K562 (cell line): Measurements from ENCODE around the gene SUCO. TPM values are rescaled to one million over a fixed set of nuclear protein-coding genes. Genes with fewer than 3 reads are reported as not detected.

ENCODE experiments used
- ATAC-seq: fragments of 200-7000 bp; cut with Tn5 transposase; 3 replicates; pipeline ENCODE4 v1.9.1; 2020; ENCODE audit warnings: moderate library complexity
- BruUV-seq: library from RNA; stranded (reverse); fragments of 400-500 nt; replicated peaks from 2 replicates; lab custom pipeline; 2021; lab: Mats Ljungman, UMichigan
- CTCF ChIA-PET: fragments of 300-600 bp; formaldehyde crosslinking; extraction: SDS; loops from one replicate; lab custom pipeline; 2021; ENCODE audit warnings: low intra/inter-chr PET ratio; lab: Yijun Ruan, JAX
- POLR2A ChIA-PET: fragments of 300-600, 350-650 bp; sonication (Branson Sonifier 250); formaldehyde crosslinking; extraction: SDS; loops from one replicate; lab custom pipeline; 2021; ENCODE audit warnings: antibody characterized with exemption, inconsistent platforms; lab: Yijun Ruan, JAX
- DNase-seq, 4 experiments: peaks; one replicate each; pipeline versions ENCODE4 v3.0.0 to v3.0.0-alpha.2; 2011 to 2018; ENCODE audit warnings: low spot score in 3 of 4, mixed read lengths in 3 of 4; ENCODE audit errors: extremely low read depth in 1 of 4
- FAIRE-seq: peaks from 2 replicates; lab custom pipeline; 2011; peaks lifted over from hg19 to GRCh38; lab: Jason Lieb, UNC
- H2AFZ ChIP-seq: 2 replicates; pipeline ENCODE4 v1.6.0; 2011; ENCODE audit warnings: low read depth, low read length, control low read depth, inconsistent platforms
- H3K27ac ChIP-seq: fragments of 200-600 bp; 3 replicates; pipeline ENCODE4 v1.8.0; 2011; ENCODE audit warnings: low read depth, mild to moderate bottlenecking, control low read depth, inconsistent platforms, low read length, moderate library complexity, mixed read lengths; ENCODE audit errors: extremely low read depth
- H3K27me3 ChIP-seq, 2 experiments: fragments of 300-600 bp in 1 of 2; 2 replicates in 1 of 2; 3 replicates in 1 of 2; pipeline versions ENCODE4 v1.6.0 to v1.8.0; 2011; ENCODE audit warnings: inconsistent platforms in 2 of 2, low read length in 2 of 2, mild to moderate bottlenecking in 1 of 2, mixed read lengths in 1 of 2, moderate library complexity in 1 of 2; ENCODE audit not compliant: control insufficient read depth in 2 of 2, insufficient read depth in 2 of 2
- H3K36me3 ChIP-seq: fragments of 300-600 bp; 3 replicates; pipeline ENCODE4 v1.8.0; 2011; ENCODE audit warnings: mild to moderate bottlenecking, low read length, inconsistent platforms; ENCODE audit not compliant: control insufficient read depth, insufficient read depth
- H3K4me1 ChIP-seq, 2 experiments: fragments of 200-600 bp in 1 of 2; replicated peaks in 1 of 2; 2 replicates in 1 of 2; 3 replicates in 1 of 2; pipeline versions ENCODE4 v1.5.1 to v1.8.0; 2011; ENCODE audit warnings: inconsistent platforms in 2 of 2, low read length in 2 of 2, mild to moderate bottlenecking in 1 of 2, mixed read lengths in 1 of 2, moderate library complexity in 1 of 2; ENCODE audit not compliant: control insufficient read depth in 2 of 2, insufficient read depth in 2 of 2
- H3K4me2 ChIP-seq: 2 replicates; pipeline ENCODE4 v1.6.1; 2011; ENCODE audit warnings: low read length, control low read depth, inconsistent platforms, mixed read lengths; ENCODE audit not compliant: insufficient read depth
- H3K4me3 ChIP-seq: fragments of 200-600 bp; sonication (generic), shearing (Covaris generic); 2 replicates; pipeline ENCODE4 v1.5.1; 2016; ENCODE audit warnings: control low read depth, inconsistent platforms
- H3K79me2 ChIP-seq: fragments of 200-600 bp; 3 replicates; pipeline ENCODE4 v1.8.0; 2011; ENCODE audit warnings: low read length, inconsistent platforms; ENCODE audit not compliant: control insufficient read depth, insufficient read depth
- H3K9ac ChIP-seq, 2 experiments: 2 replicates each; pipeline versions ENCODE4 v1.6.0 to v1.6.1; 2011; ENCODE audit warnings: low read depth in 2 of 2, low read length in 2 of 2, control low read depth in 1 of 2, inconsistent platforms in 1 of 2, mild to moderate bottlenecking in 1 of 2, mixed read lengths in 1 of 2; ENCODE audit not compliant: insufficient read depth in 1 of 2
- H3K9me1 ChIP-seq: one replicate; pipeline ENCODE4 v1.6.0; 2011; ENCODE audit warnings: inconsistent platforms, mild to moderate bottlenecking, low read length, moderate library complexity; ENCODE audit not compliant: control insufficient read depth, insufficient read depth
- H3K9me3 ChIP-seq: replicated peaks from 2 replicates; pipeline ENCODE4 v1.5.1; 2011; ENCODE audit warnings: low read depth, low read length, inconsistent platforms; ENCODE audit not compliant: control insufficient read depth, insufficient read depth
- H4K20me1 ChIP-seq: replicated peaks from 2 replicates; pipeline ENCODE4 v1.6.1; 2011; ENCODE audit warnings: low read length, inconsistent platforms, mixed read lengths; ENCODE audit not compliant: control insufficient read depth, insufficient read depth
- CBFA2T3 ChIP-seq: fragments of 450-650 bp; IDR thresholded peaks from 2 replicates; pipeline ENCODE4 v1.6.1; 2017
- CC2D1A ChIP-seq: fragments of 450-650 bp; IDR thresholded peaks from 2 replicates; pipeline ENCODE4 v1.6.1; 2017; ENCODE audit warnings: mild to moderate bottlenecking
- CREB3L1 ChIP-seq: fragments of 450-650 bp; IDR thresholded peaks from 2 replicates; pipeline ENCODE4 v1.6.1; 2014; ENCODE audit warnings: low read depth, mild to moderate bottlenecking, moderate library complexity, borderline replicate concordance
- E2F6 ChIP-seq, 2 experiments: IDR thresholded peaks; 2 replicates each; pipeline ENCODE4 v1.6.1; 2011; ENCODE audit warnings: borderline replicate concordance in 1 of 2, control low read depth in 1 of 2, low read depth in 1 of 2, low read length in 1 of 2, mild to moderate bottlenecking in 1 of 2, mixed read lengths in 1 of 2, moderate library complexity in 1 of 2; ENCODE audit not compliant: insufficient read depth in 1 of 2, insufficient read length in 1 of 2, poor library complexity in 1 of 2, severe bottlenecking in 1 of 2; ENCODE audit errors: extremely low read depth in 1 of 2
- HDAC6 ChIP-seq: IDR thresholded peaks from 2 replicates; pipeline ENCODE4 v1.6.1; 2012; ENCODE audit warnings: low read depth, mild to moderate bottlenecking, control low read depth, inconsistent platforms, low read length, moderate library complexity
- HMG20B ChIP-seq: fragments of 250-450 bp; sonication (Bioruptor Pico); IDR thresholded peaks from 2 replicates; pipeline ENCODE4 v1.5.0; 2021; ENCODE audit warnings: mild to moderate bottlenecking
- KDM1A ChIP-seq, 2 experiments: fragments of 450-650 bp; IDR thresholded peaks; 2 replicates each; pipeline ENCODE4 v1.6.1; 2016; ENCODE audit warnings: mild to moderate bottlenecking in 2 of 2
- MAFF ChIP-seq: IDR thresholded peaks from 2 replicates; pipeline ENCODE4 v1.6.1; 2012; ENCODE audit warnings: low read length, improper control_type of control experiment
- NFIC ChIP-seq: fragments of 450-650 bp; IDR thresholded peaks from 2 replicates; pipeline ENCODE4 v1.6.1; 2017; ENCODE audit warnings: mild to moderate bottlenecking, inconsistent platforms
- RBM22 ChIP-seq: fragments of 200-400 bp; formaldehyde crosslinking; IDR thresholded peaks from 2 replicates; pipeline ENCODE4 v1.6.1; 2018; ENCODE audit warnings: low read length, low read depth; ENCODE audit not compliant: poor library complexity, severe bottlenecking
- RCOR1 ChIP-seq, 2 experiments: IDR thresholded peaks; 2 replicates each; pipeline ENCODE4 v1.6.1; 2012; ENCODE audit warnings: low read depth in 2 of 2, low read length in 2 of 2, borderline replicate concordance in 1 of 2, improper control_type of control experiment in 1 of 2
- RFX1 ChIP-seq: fragments of 450-650 bp; IDR thresholded peaks from 2 replicates; pipeline ENCODE4 v1.6.1; 2016; ENCODE audit warnings: mild to moderate bottlenecking, moderate library complexity
- SAFB ChIP-seq: fragments of 200-400 bp; formaldehyde crosslinking; IDR thresholded peaks from 2 replicates; pipeline ENCODE4 v1.6.1; 2017; ENCODE audit warnings: low read depth, low read length, borderline replicate concordance
- SIN3B ChIP-seq: fragments of 450-650 bp; IDR thresholded peaks from 2 replicates; pipeline ENCODE4 v1.6.1; 2017; ENCODE audit warnings: low read depth, mild to moderate bottlenecking, moderate library complexity
- TAL1 ChIP-seq: fragments of 450-650 bp; IDR thresholded peaks from 2 replicates; pipeline ENCODE4 v1.6.1; 2016; ENCODE audit warnings: mild to moderate bottlenecking
- TCFL5 ChIP-seq: fragments of 250-450 bp; sonication (Bioruptor Pico); conservative IDR thresholded peaks from 2 replicates; pipeline ENCODE4 v1.6.1; 2021; ENCODE audit warnings: mild to moderate bottlenecking, moderate library complexity, matching md5 sums
- ZBTB11 ChIP-seq, 3 experiments: fragments of 200-800 bp in 1 of 3; fragments of 250-450 bp in 1 of 3; fragments of 450-650 bp in 1 of 3; sonication (Bioruptor Pico) in 1 of 3; sonication (Bioruptor generic) in 1 of 3; formaldehyde crosslinking in 1 of 3; IDR thresholded peaks; 2 replicates each; pipeline versions ENCODE4 v1.6.1 to v1.8.0; 2016 to 2022; ENCODE audit warnings: mild to moderate bottlenecking in 2 of 3, missing genetic modification characterization in 2 of 3, missing compliant biosample characterization in 1 of 3, moderate library complexity in 1 of 3
- ZNF217 ChIP-seq: sonication (generic); formaldehyde crosslinking; IDR thresholded peaks from 2 replicates; pipeline ENCODE4 v1.8.0; 2022; ENCODE audit warnings: mild to moderate bottlenecking, missing genetic modification reagents
- WGBS: fragments of 100-300 bp; shearing (Covaris generic); methylation state at CpG from one replicate; pipeline ENCODE4 v1.1.6; 2016; ENCODE audit warnings: low coverage, mixed read lengths; ENCODE audit not compliant: insufficient coverage; ENCODE audit errors: missing lambda C conversion rate; 5-methylcytosine and 5-hydroxymethylcytosine counted together
- in situ Hi-C: fragments of 300-500 bp; cut with MboI; formaldehyde crosslinking; loops from 4 replicates; pipeline ENCODE4 v1.15.0; 2018; ENCODE audit warnings: inconsistent platforms, mixed read lengths
- intact Hi-C: fragments of 100-400 bp; cut with micrococcal nuclease; formaldehyde crosslinking; loops from 2 replicates; pipeline ENCODE4 v1.14.2; 2022
- polyA plus RNA-seq, 8 experiments: library from polyadenylated mRNA; depleted of rRNA in 4 of 8; stranded (reverse) in 5 of 8; unstranded in 3 of 8; fragments of >200 nt; fragmentation: Nextera tagmentation in 2 of 8; fragmentation: Illumina TruSeq in 1 of 8; extraction: Ambion mirVana in 2 of 8; extraction: Trizol in 1 of 8; gene quantifications; 2 replicates each; pipeline versions ENCODE4 v1.2.1 to v1.2.3, GENCODE V29; 2011 to 2014; ENCODE audit warnings: inconsistent platforms in 1 of 8, missing spikeins in 1 of 8
- total RNA-seq, 7 experiments: library from RNA; depleted of rRNA in 6 of 7; stranded (reverse); fragments of >200 nt in 6 of 7; fragmentation: Illumina TruSeq in 2 of 7; extraction: Trizol in 2 of 7; gene quantifications; 2 replicates each; pipeline versions ENCODE4 v1.2.1 to v1.2.3, GENCODE V29; 2011 to 2021; ENCODE audit warnings: low replicate concordance in 1 of 7

Gene SUCO
- total and polyA plus RNA-seq, 9 of the 15 experiments (the other 6 are each of a cell fraction or from before 2014, with no cell fraction given), result 2.5 to 20.6 (median 14.3) TPM

- ChIA-PET POLR2A (interaction anchor here (0.9 to 1.6 kb wide), 2 partner anchors 8 to 55 kb away, joined by 3 to 4 read pairs; no protein-coding TSS in a partner anchor), CTCF (no interaction called here)
- Histone ChIP-seq H3K4me3 (no peak overlapping the region), H3K9me3 (no peaks in the 10 kb centered on the region), H3K9me1 (no peaks in the 10 kb centered on the region), H3K9ac (no peak overlapping the region), H2AFZ (no peak overlapping the region), H4K20me1 (no peaks in the 10 kb centered on the region), H3K36me3 (peaks cover 23% of the 10 kb centered on the region; the same call in 1 of the 3 replicates), H3K79me2 (no peaks in the 10 kb centered on the region), H3K27ac (no peak overlapping the region), H3K4me2 (no peak overlapping the region), H3K27me3 (no peaks in the 10 kb centered on the region), H3K4me1 (peaks cover 0 to 11% of the 10 kb centered on the region in 2 experiments; a peak in 1 of 5 replicates)
- 34% methylated on average over 1 of the region's 1 CpG for WGBS
- ATAC-seq (0 out of 3 replicates have a peak, but pooled peaks have one; percentile 27), FAIRE-seq (no peak), DNase-seq (no peak)
- intact Hi-C loops, result no loop called here
- in situ Hi-C loops, result no loop called here
- no TSS peak for BruUV-seq
- TF ChIP-seq E2F6 (IDR thresholded peaks at IDR 0.05; ENCODE audit: borderline replicate concordance in 1 of 2, extremely low read depth in 1 of 2, insufficient read depth in 1 of 2, insufficient read length in 1 of 2, low read depth in 1 of 2, low read length in 1 of 2, poor library complexity in 1 of 2, severe bottlenecking in 1 of 2) (no peak), RCOR1 (IDR thresholded peaks at IDR 0.05; ENCODE audit: borderline replicate concordance in 1 of 2, low read depth in 2 of 2, low read length in 2 of 2) (peak in 1 of 2 experiments; percentile 48; a peak in 1 of 4 replicates), CREB3L1 (no peak), SAFB (no peak), SIN3B (no peak), TAL1 (no peak; the same call in 1 of the 2 replicates), MAFF (no peak), CC2D1A (no peak), HDAC6 (no peak), RFX1 (no peak), RBM22 (no peak), TCFL5 (CRISPR knock-in tag) (no peak), HMG20B (no peak), ZNF217 (CRISPR knock-in tag) (no peak), NFIC (no peak), KDM1A (IDR thresholded peaks at IDR 0.05) (peak; percentile 53 to 69), CBFA2T3 (peak; percentile 40; the same call in 1 of the 2 replicates), ZBTB11 (CRISPR knock-in tag; IDR thresholded peaks at IDR 0.05) (no peak)
Measured at GRCh38 chr1:172581779-172582178, 48.8 kb downstream of the SUCO start.
